H9 (cell line): Measurements from ENCODE around the gene SLC22A16. TPM values are rescaled to one million over a fixed set of nuclear protein-coding genes. Genes with fewer than 3 reads are reported as not detected.

Source experiments
- DNase-seq: peaks from one replicate; pipeline ENCODE4 v3.0.0-alpha.2; 2017
- H2AFZ ChIP-seq: one replicate; pipeline ENCODE4 v1.6.1; 2013; ENCODE audit warnings: mild to moderate bottlenecking, low read length, control low read depth, moderate library complexity
- H2AK5ac ChIP-seq: 2 replicates; pipeline ENCODE4 v1.6.1; 2013; ENCODE audit warnings: low read length, control low read depth, mixed read lengths; ENCODE audit not compliant: insufficient read length
- H2BK120ac ChIP-seq: one replicate; pipeline ENCODE4 v1.6.1; 2013; ENCODE audit warnings: low read depth, mild to moderate bottlenecking, low read length, control low read depth, inconsistent platforms; ENCODE audit not compliant: poor library complexity, severe bottlenecking
- H2BK12ac ChIP-seq: 2 replicates; pipeline ENCODE4 v1.6.1; 2013; ENCODE audit warnings: low read length, control low read depth, mixed read lengths, low read depth; ENCODE audit not compliant: insufficient read length
- H2BK15ac ChIP-seq: 2 replicates; pipeline ENCODE4 v1.6.1; 2013; ENCODE audit warnings: low read depth, low read length, control low read depth
- H2BK20ac ChIP-seq: one replicate; pipeline ENCODE4 v1.6.1; 2013; ENCODE audit warnings: low read depth, mild to moderate bottlenecking, low read length, control low read depth, inconsistent platforms; ENCODE audit not compliant: poor library complexity, severe bottlenecking
- H2BK5ac ChIP-seq: 2 replicates; pipeline ENCODE4 v1.6.1; 2013; ENCODE audit warnings: low read length, control low read depth, mixed read lengths; ENCODE audit not compliant: insufficient read length
- H3K14ac ChIP-seq: 2 replicates; pipeline ENCODE4 v1.6.1; 2013; ENCODE audit warnings: low read length, control low read depth; ENCODE audit not compliant: insufficient read depth
- H3K18ac ChIP-seq: 2 replicates; pipeline ENCODE4 v1.6.1; 2013; ENCODE audit warnings: low read depth, mild to moderate bottlenecking, mixed read lengths, low read length, control low read depth; ENCODE audit not compliant: insufficient read length
- H3K23ac ChIP-seq: 2 replicates; pipeline ENCODE4 v1.6.1; 2013; ENCODE audit warnings: low read length, control low read depth, mixed read lengths, low read depth; ENCODE audit not compliant: insufficient read length
- H3K23me2 ChIP-seq: 2 replicates; pipeline ENCODE4 v1.6.1; 2013; ENCODE audit warnings: low read depth, mild to moderate bottlenecking, mixed read lengths, low read length, control low read depth; ENCODE audit not compliant: insufficient read length, poor library complexity, severe bottlenecking
- H3K27ac ChIP-seq: 2 replicates; pipeline ENCODE4 v1.5.1; 2013; ENCODE audit warnings: low read length, control low read depth, mixed read lengths, low read depth; ENCODE audit not compliant: insufficient read length
- H3K27me3 ChIP-seq: 2 replicates; pipeline ENCODE4 v1.6.1; 2013; ENCODE audit warnings: low read length, control low read depth, inconsistent platforms; ENCODE audit not compliant: insufficient read depth
- H3K4ac ChIP-seq: 2 replicates; pipeline ENCODE4 v1.6.1; 2013; ENCODE audit warnings: low read depth, mild to moderate bottlenecking, control low read depth, inconsistent platforms, low read length, moderate library complexity
- H3K4me1 ChIP-seq: 2 replicates; pipeline ENCODE4 v1.6.1; 2013; ENCODE audit warnings: low read length, control low read depth, inconsistent platforms; ENCODE audit not compliant: insufficient read depth
- H3K4me2 ChIP-seq: 2 replicates; pipeline ENCODE4 v1.6.1; 2013; ENCODE audit warnings: low read length, control low read depth, mixed read lengths; ENCODE audit not compliant: insufficient read length, insufficient read depth
- H3K56ac ChIP-seq: 2 replicates; pipeline ENCODE4 v1.6.1; 2013; ENCODE audit warnings: low read depth, mild to moderate bottlenecking, mixed read lengths, low read length, control low read depth; ENCODE audit not compliant: insufficient read length
- H3K79me1 ChIP-seq: 2 replicates; pipeline ENCODE4 v1.6.1; 2013; ENCODE audit warnings: low read depth, mild to moderate bottlenecking, moderate library complexity, low read length, control low read depth, inconsistent platforms; ENCODE audit not compliant: insufficient read depth, poor library complexity, severe bottlenecking
- H3K79me2 ChIP-seq: 2 replicates; pipeline ENCODE4 v1.6.1; 2013; ENCODE audit warnings: low read length, control low read depth, inconsistent platforms; ENCODE audit not compliant: insufficient read depth
- H3K9ac ChIP-seq: 2 replicates; pipeline ENCODE4 v1.6.1; 2013; ENCODE audit warnings: low read length, control low read depth, mixed read lengths; ENCODE audit not compliant: insufficient read length; ENCODE audit errors: extremely low read depth
- H3K9me3 ChIP-seq: one replicate; pipeline ENCODE4 v1.6.1; 2013; ENCODE audit warnings: low read depth, low read length, inconsistent platforms; ENCODE audit not compliant: control insufficient read depth
- H3T11ph ChIP-seq: one replicate; pipeline ENCODE4 v1.6.1; 2013; ENCODE audit warnings: mild to moderate bottlenecking, low read length, control low read depth, inconsistent platforms
- H4K20me1 ChIP-seq: one replicate; pipeline ENCODE4 v1.6.1; 2013; ENCODE audit not compliant: control insufficient read depth, insufficient read length, insufficient read depth
- H4K5ac ChIP-seq: 2 replicates; pipeline ENCODE4 v1.6.1; 2013; ENCODE audit warnings: low read depth, mild to moderate bottlenecking, mixed read lengths, low read length, control low read depth; ENCODE audit not compliant: insufficient read length
- H4K8ac ChIP-seq: replicated peaks from 2 replicates; pipeline ENCODE4 v1.6.1; 2013; ENCODE audit warnings: low read length, control low read depth, mixed read lengths, low read depth; ENCODE audit not compliant: insufficient read length
- H4K91ac ChIP-seq: 2 replicates; pipeline ENCODE4 v1.6.1; 2013; ENCODE audit warnings: low read depth, mild to moderate bottlenecking, moderate library complexity, mixed read lengths, low read length, control low read depth; ENCODE audit not compliant: insufficient read length
- H3K27ac Mint-ChIP-seq, 3 experiments: 2 replicates in 2 of 3; 3 replicates in 1 of 3; pipeline ENCODE4 v1.8.0; 2020 to 2021; ENCODE audit warnings: mixed read lengths in 3 of 3, mild to moderate bottlenecking in 1 of 3, moderate library complexity in 1 of 3
- H3K27me3 Mint-ChIP-seq: 2 replicates; pipeline ENCODE4 v1.8.0; 2021; ENCODE audit warnings: low read depth, mild to moderate bottlenecking, moderate library complexity, mixed read lengths
- H3K36me3 Mint-ChIP-seq, 3 experiments: 2 replicates in 2 of 3; 3 replicates in 1 of 3; pipeline ENCODE4 v1.8.0; 2020 to 2021; ENCODE audit warnings: low read depth in 3 of 3, mixed read lengths in 3 of 3; ENCODE audit not compliant: insufficient read depth in 1 of 3
- H3K4me1 Mint-ChIP-seq, 2 experiments: 2 replicates each; pipeline ENCODE4 v1.8.0; 2020; ENCODE audit warnings: mixed read lengths in 2 of 2
- H3K4me3 Mint-ChIP-seq, 2 experiments: 2 replicates in 1 of 2; 3 replicates in 1 of 2; pipeline ENCODE4 v1.8.0; 2020 to 2021; ENCODE audit warnings: mild to moderate bottlenecking in 2 of 2, mixed read lengths in 2 of 2, moderate library complexity in 1 of 2
- H3K9me3 Mint-ChIP-seq, 2 experiments: 2 replicates in 1 of 2; 3 replicates in 1 of 2; pipeline ENCODE4 v1.8.0; 2020; ENCODE audit warnings: mild to moderate bottlenecking in 2 of 2, mixed read lengths in 2 of 2, moderate library complexity in 1 of 2
- WGBS: extraction: QIAGEN DNeasy Blood & Tissue Kit; methylation state at CpG from one replicate; pipeline ENCODE4 v1.1.7; 2013; ENCODE audit warnings: missing lambda C conversion rate, low lambda C conversion rate, mixed read lengths; ENCODE audit not compliant: insufficient read length; ENCODE audit errors: extremely low coverage; 5-methylcytosine and 5-hydroxymethylcytosine counted together
- total RNA-seq: library from RNA; stranded (reverse); gene quantifications from 2 replicates; pipeline ENCODE4 v1.2.1, GENCODE V29; 2021
- TF ChIP-seq, protein P1 (sequence below): fragments of 200-600 bp; sonication (generic); conservative IDR thresholded peaks from 3 replicates; pipeline ENCODE4 v1.8.0; 2021; ENCODE audit warnings: antibody characterized with exemption, mild to moderate bottlenecking

SLC22A16 gene
- total RNA-seq, 1 experiment from 2014 or later, result not detected

GRCh38 chr6:110392727-110393126, 83.7 kb downstream of the SLC22A16 start:
- Mint-ChIP-seq H3K27me3 (no peaks in the 10 kb centered on the region), H3K36me3 (no peaks in the 10 kb centered on the region), H3K4me3 (no peak overlapping the region), H3K27ac (0 out of 7 replicates have a peak overlapping the region, but pooled peaks of 1 of the 3 experiments have one; percentile 64), H3K9me3 (no peaks in the 10 kb centered on the region), H3K4me1 (peaks cover 9 to 11% of the 10 kb centered on the region in 2 experiments)
- H4K5ac ChIP-seq, result no peak overlapping the region
- H3K9ac ChIP-seq, result no peak overlapping the region
- TF ChIP-seq, protein P1, sequence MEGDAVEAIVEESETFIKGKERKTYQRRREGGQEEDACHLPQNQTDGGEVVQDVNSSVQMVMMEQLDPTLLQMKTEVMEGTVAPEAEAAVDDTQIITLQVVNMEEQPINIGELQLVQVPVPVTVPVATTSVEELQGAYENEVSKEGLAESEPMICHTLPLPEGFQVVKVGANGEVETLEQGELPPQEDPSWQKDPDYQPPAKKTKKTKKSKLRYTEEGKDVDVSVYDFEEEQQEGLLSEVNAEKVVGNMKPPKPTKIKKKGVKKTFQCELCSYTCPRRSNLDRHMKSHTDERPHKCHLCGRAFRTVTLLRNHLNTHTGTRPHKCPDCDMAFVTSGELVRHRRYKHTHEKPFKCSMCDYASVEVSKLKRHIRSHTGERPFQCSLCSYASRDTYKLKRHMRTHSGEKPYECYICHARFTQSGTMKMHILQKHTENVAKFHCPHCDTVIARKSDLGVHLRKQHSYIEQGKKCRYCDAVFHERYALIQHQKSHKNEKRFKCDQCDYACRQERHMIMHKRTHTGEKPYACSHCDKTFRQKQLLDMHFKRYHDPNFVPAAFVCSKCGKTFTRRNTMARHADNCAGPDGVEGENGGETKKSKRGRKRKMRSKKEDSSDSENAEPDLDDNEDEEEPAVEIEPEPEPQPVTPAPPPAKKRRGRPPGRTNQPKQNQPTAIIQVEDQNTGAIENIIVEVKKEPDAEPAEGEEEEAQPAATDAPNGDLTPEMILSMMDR, result peak; percentile 37; the same call in 1 of the 3 replicates
- H3K56ac ChIP-seq, result no peak overlapping the region
- no peak overlapping the region for H3K4ac ChIP-seq
- H3K79me1 ChIP-seq, result no peaks in the 10 kb centered on the region
- H3T11ph ChIP-seq, result no peak overlapping the region
- no CpG with 5 or more reads among the region's 9 CpGs for WGBS
- H2BK12ac ChIP-seq, result no peak overlapping the region
- no peaks in the 10 kb centered on the region for H4K20me1 ChIP-seq
- no peak overlapping the region for H2BK20ac ChIP-seq
- H4K8ac ChIP-seq, result no peak overlapping the region
- H2BK120ac ChIP-seq, result no peak overlapping the region
- no peak overlapping the region for H2AFZ ChIP-seq
- no peak overlapping the region for H2AK5ac ChIP-seq
- H2BK15ac ChIP-seq, result no peak overlapping the region
- no peak overlapping the region for H3K14ac ChIP-seq
- H3K79me2 ChIP-seq, result no peaks in the 10 kb centered on the region
- H3K27me3 ChIP-seq, result no peaks in the 10 kb centered on the region
- H3K4me2 ChIP-seq, result no peak overlapping the region
- H2BK5ac ChIP-seq, result no peak overlapping the region
- peak; percentile 50 for DNase-seq
- H3K27ac ChIP-seq, result no peak overlapping the region
- no peak overlapping the region for H3K23ac ChIP-seq
- H3K4me1 ChIP-seq, result no peaks in the 10 kb centered on the region
- H3K18ac ChIP-seq, result no peak overlapping the region
- H4K91ac ChIP-seq, result no peak overlapping the region
- H3K23me2 ChIP-seq, result no peaks in the 10 kb centered on the region
- no peaks in the 10 kb centered on the region for H3K9me3 ChIP-seq
